H1 (cell line): ENCODE measurements around the gene LKAAEAR1. TPM values are rescaled to one million over a fixed set of nuclear protein-coding genes. Genes with fewer than 3 reads are reported as not detected.

Source experiments
- CTCF ChIA-PET: fragments of 300-600 bp; sonication (Branson Sonifier 250); formaldehyde crosslinking; loops from one replicate; lab custom pipeline; 2021; ENCODE audit not compliant: partially characterized antibody; lab: Charles Lee
- POLR2A ChIA-PET: fragments of 300-600 bp; sonication (Branson Sonifier 250); formaldehyde crosslinking; loops from one replicate; lab custom pipeline; 2021; ENCODE audit warnings: inconsistent platforms; ENCODE audit not compliant: partially characterized antibody; lab: Charles Lee
- DNase-seq, 2 experiments: peaks; one replicate each; pipeline versions ENCODE4 v3.0.0 to v3.0.0-alpha.2; 2010 to 2022; ENCODE audit warnings: low spot score in 2 of 2, low read depth in 1 of 2, mixed read lengths in 1 of 2
- FAIRE-seq: peaks from 2 replicates; lab custom pipeline; 2011; peaks lifted over from hg19 to GRCh38; lab: Jason Lieb, UNC
- H2AFZ ChIP-seq: 2 replicates; pipeline ENCODE4 v1.8.1; 2012; ENCODE audit warnings: low read length, inconsistent platforms
- H2AK5ac ChIP-seq: 2 replicates; pipeline ENCODE4 v1.6.1; 2013; ENCODE audit warnings: low read depth, low read length
- H2BK120ac ChIP-seq: replicated peaks from 2 replicates; pipeline ENCODE3; 2013; ENCODE audit warnings: low read depth, low read length, inconsistent platforms
- H2BK12ac ChIP-seq: 2 replicates; pipeline ENCODE4 v1.6.1; 2013; ENCODE audit warnings: low read depth, low read length
- H2BK15ac ChIP-seq: 2 replicates; pipeline ENCODE4 v1.6.1; 2013; ENCODE audit warnings: low read length
- H2BK20ac ChIP-seq: 2 replicates; pipeline ENCODE4 v1.6.1; 2013; ENCODE audit warnings: low read length
- H2BK5ac ChIP-seq: 2 replicates; pipeline ENCODE4 v1.6.1; 2013; ENCODE audit warnings: low read depth, low read length
- H3K14ac ChIP-seq: 2 replicates; pipeline ENCODE4 v1.6.1; 2013; ENCODE audit warnings: inconsistent platforms; ENCODE audit not compliant: insufficient read length
- H3K18ac ChIP-seq: 2 replicates; pipeline ENCODE4 v1.6.1; 2013; ENCODE audit warnings: low read length; ENCODE audit errors: extremely low read depth
- H3K23ac ChIP-seq: 2 replicates; pipeline ENCODE4 v1.6.1; 2013; ENCODE audit warnings: inconsistent platforms; ENCODE audit not compliant: insufficient read length
- H3K23me2 ChIP-seq: 2 replicates; pipeline ENCODE4 v1.6.1; 2013; ENCODE audit warnings: low read depth, low read length
- H3K27ac ChIP-seq: 2 replicates; pipeline ENCODE4 v1.6.1; 2011; ENCODE audit warnings: low read depth, low read length, inconsistent platforms
- H3K27me3 ChIP-seq, 4 experiments: replicated peaks in 1 of 4; 1 replicate in 1 of 4; 2 replicates in 3 of 4; pipeline versions ENCODE4 v1.6.1 to v1.8.1; 2011 to 2013; ENCODE audit warnings: low read length in 3 of 4, mild to moderate bottlenecking in 3 of 4, inconsistent platforms in 2 of 4, mixed read lengths in 2 of 4, moderate library complexity in 1 of 4; ENCODE audit not compliant: control insufficient read depth in 3 of 4, insufficient read depth in 3 of 4; ENCODE audit errors: extremely low read depth in 1 of 4
- H3K36me3 ChIP-seq, 4 experiments: 2 replicates each; pipeline versions ENCODE4 v1.6.1 to v1.8.1; 2011 to 2013; ENCODE audit warnings: mild to moderate bottlenecking in 4 of 4, low read length in 3 of 4, moderate library complexity in 2 of 4, control low read depth in 1 of 4, inconsistent platforms in 1 of 4; ENCODE audit not compliant: insufficient read depth in 4 of 4, control insufficient read depth in 2 of 4
- H3K4ac ChIP-seq: replicated peaks from 2 replicates; pipeline ENCODE3; 2013; ENCODE audit warnings: low read length, low read depth, mixed read lengths, inconsistent platforms; ENCODE audit not compliant: insufficient read length
- H3K4me1 ChIP-seq, 4 experiments: replicated peaks in 1 of 4; 1 replicate in 1 of 4; 2 replicates in 3 of 4; pipeline versions ENCODE4 v1.6.1 to v1.8.1; 2011 to 2013; ENCODE audit warnings: low read length in 3 of 4, inconsistent platforms in 2 of 4, mixed read lengths in 1 of 4; ENCODE audit not compliant: insufficient read depth in 4 of 4, control insufficient read depth in 3 of 4
- H3K4me2 ChIP-seq, 2 experiments: 2 replicates each; pipeline versions ENCODE4 v1.6.1 to v1.8.1; 2011 to 2013; ENCODE audit warnings: low read depth in 2 of 2, low read length in 2 of 2, control low read depth in 1 of 2, inconsistent platforms in 1 of 2, mild to moderate bottlenecking in 1 of 2; ENCODE audit not compliant: insufficient read depth in 1 of 2
- H3K4me3 ChIP-seq, 4 experiments: fragments of 200-600, 300-600 bp in 1 of 4; sonication (generic), shearing (Covaris generic), sonication (Bioruptor Twin) in 1 of 4; 2 replicates each; pipeline versions ENCODE4 v1.5.1 to v1.8.1; 2011 to 2016; ENCODE audit warnings: low read length in 4 of 4, low read depth in 3 of 4, control low read depth in 2 of 4, inconsistent platforms in 2 of 4, mild to moderate bottlenecking in 2 of 4, mixed read lengths in 1 of 4, moderate library complexity in 1 of 4; ENCODE audit not compliant: insufficient read depth in 2 of 4; ENCODE audit errors: extremely low read depth in 1 of 4
- H3K56ac ChIP-seq: replicated peaks from 2 replicates; pipeline ENCODE3; 2013; ENCODE audit warnings: low read depth, mild to moderate bottlenecking, mixed read lengths, low read length, inconsistent platforms; ENCODE audit not compliant: insufficient read length
- H3K79me1 ChIP-seq: 2 replicates; pipeline ENCODE4 v1.6.1; 2013; ENCODE audit warnings: low read depth, low read length, control low read depth
- H3K79me2 ChIP-seq, 2 experiments: 2 replicates each; pipeline versions ENCODE4 v1.6.1 to v1.8.1; 2012 to 2013; ENCODE audit warnings: low read length in 2 of 2, mild to moderate bottlenecking in 2 of 2, inconsistent platforms in 1 of 2; ENCODE audit not compliant: insufficient read depth in 2 of 2, control insufficient read depth in 1 of 2
- H3K9ac ChIP-seq, 4 experiments: replicated peaks in 1 of 4; 1 replicate in 1 of 4; 2 replicates in 3 of 4; pipeline versions ENCODE4 v1.6.1 to v1.8.1; 2011 to 2013; ENCODE audit warnings: low read depth in 3 of 4, low read length in 3 of 4, control low read depth in 2 of 4, mild to moderate bottlenecking in 2 of 4, moderate library complexity in 2 of 4, inconsistent platforms in 1 of 4; ENCODE audit errors: extremely low read depth in 1 of 4
- H3K9me3 ChIP-seq, 2 experiments: 2 replicates each; pipeline versions ENCODE4 v1.6.1 to v1.8.1; 2012 to 2013; ENCODE audit warnings: mild to moderate bottlenecking in 2 of 2, moderate library complexity in 2 of 2, control low read depth in 1 of 2, inconsistent platforms in 1 of 2, low read depth in 1 of 2, low read length in 1 of 2, mixed read lengths in 1 of 2; ENCODE audit not compliant: insufficient read depth in 2 of 2
- H4K20me1 ChIP-seq, 2 experiments: replicated peaks in 1 of 2; 2 replicates each; pipeline versions ENCODE3 to v1.8.1; 2011 to 2013; ENCODE audit warnings: inconsistent platforms in 2 of 2, low read length in 2 of 2, mild to moderate bottlenecking in 1 of 2; ENCODE audit not compliant: insufficient read depth in 2 of 2, control insufficient read depth in 1 of 2
- H4K5ac ChIP-seq: 2 replicates; pipeline ENCODE4 v1.6.1; 2013; ENCODE audit warnings: low read length, low read depth, mixed read lengths, inconsistent platforms; ENCODE audit not compliant: insufficient read length
- H4K8ac ChIP-seq: 2 replicates; pipeline ENCODE4 v1.8.0; 2013; ENCODE audit warnings: mild to moderate bottlenecking, moderate library complexity, low read length, inconsistent platforms; ENCODE audit not compliant: insufficient read depth; ENCODE audit errors: extremely low read depth
- H4K91ac ChIP-seq: replicated peaks from 2 replicates; pipeline ENCODE3; 2013; ENCODE audit warnings: low read length, mixed read lengths, inconsistent platforms; ENCODE audit not compliant: insufficient read length
- CEBPB ChIP-seq: IDR thresholded peaks from 2 replicates; pipeline ENCODE4 v1.6.1; 2012; ENCODE audit warnings: low read depth, low read length
- CTBP2 ChIP-seq: IDR thresholded peaks from 2 replicates; pipeline ENCODE4 v1.7.0; 2011; ENCODE audit warnings: borderline replicate concordance, mild to moderate bottlenecking, moderate library complexity, mixed read lengths, low read length; ENCODE audit not compliant: insufficient read depth, insufficient read length
- HDAC6 ChIP-seq: IDR thresholded peaks from one replicate; pipeline ENCODE4 v1.7.1; 2012; ENCODE audit warnings: low read depth, mild to moderate bottlenecking, inconsistent platforms, low read length, moderate library complexity
- KDM4A ChIP-seq: IDR thresholded peaks from one replicate; pipeline ENCODE4 v1.7.1; 2012; ENCODE audit warnings: low read depth, mild to moderate bottlenecking, moderate library complexity, low read length, inconsistent platforms; ENCODE audit not compliant: severe bottlenecking
- MAFK ChIP-seq: IDR thresholded peaks from 2 replicates; pipeline ENCODE4 v1.6.1; 2012; ENCODE audit warnings: low read depth, mild to moderate bottlenecking, improper control_type of control experiment, low read length
- POLR2A ChIP-seq, 2 experiments: IDR thresholded peaks; 1 replicate in 1 of 2; 2 replicates in 1 of 2; pipeline ENCODE4 v1.6.1; 2011; ENCODE audit warnings: low read depth in 2 of 2, low read length in 2 of 2, mild to moderate bottlenecking in 2 of 2; ENCODE audit errors: control extremely low read depth in 1 of 2
- RNF2 ChIP-seq: fragments of 200-900, 300-1000 bp; sonication (generic); IDR thresholded peaks from 2 replicates; pipeline ENCODE4 v1.7.1; 2016; ENCODE audit warnings: borderline replicate concordance, low read depth, mild to moderate bottlenecking, antibody characterized with exemption, low read length; ENCODE audit not compliant: poor library complexity, severe bottlenecking; ENCODE audit errors: missing control alignments
- SP4 ChIP-seq: IDR thresholded peaks from 2 replicates; pipeline ENCODE4 v1.6.1; 2012; ENCODE audit warnings: low read length, inconsistent platforms
- SRF ChIP-seq: IDR thresholded peaks from 2 replicates; pipeline ENCODE4 v1.6.1; 2011; ENCODE audit warnings: mild to moderate bottlenecking, low read depth, low read length, moderate library complexity
- TBP ChIP-seq: IDR thresholded peaks from 2 replicates; pipeline ENCODE4 v1.6.1; 2011; ENCODE audit warnings: low read depth, low read length, improper control_type of control experiment
- WGBS, 2 experiments: shearing (Covaris generic) in 1 of 2; methylation state at CpG; one replicate each; pipeline versions ENCODE4 v1.1.6 to v1.1.7; 2013 to 2015; ENCODE audit warnings: low lambda C conversion rate in 2 of 2, mixed read lengths in 2 of 2, inconsistent platforms in 1 of 2, low coverage in 1 of 2, missing lambda C conversion rate in 1 of 2; ENCODE audit not compliant: insufficient replicate concordance in 2 of 2, insufficient coverage in 1 of 2, insufficient read length in 1 of 2; ENCODE audit errors: extremely low coverage in 1 of 2, missing lambda C conversion rate in 1 of 2; 5-methylcytosine and 5-hydroxymethylcytosine counted together
- polyA plus RNA-seq, 7 experiments: library from polyadenylated mRNA; depleted of rRNA in 3 of 7; stranded (reverse) in 5 of 7; unstranded in 2 of 7; fragments of >200 nt in 5 of 7; fragments of 200-250 nt in 2 of 7; gene quantifications; 1 replicate in 5 of 7; 2 replicates in 1 of 7; 4 replicates in 1 of 7; pipeline versions ENCODE4 v1.2.1 to v1.2.3, GENCODE V29; 2011 to 2013; ENCODE audit warnings: missing spikeins in 2 of 7, mixed read lengths in 2 of 7
- total RNA-seq: library from RNA; stranded (reverse); fragmentation: NEBNext Ultra II Directional; extraction: Animal tissue kit (Norgen Biotek cat#: 25700); gene quantifications from 2 replicates; pipeline ENCODE4 v1.2.1, GENCODE V29; 2021
- TF ChIP-seq, protein P1 (sequence below): IDR thresholded peaks from 2 replicates; pipeline ENCODE4 v1.6.1; 2012; ENCODE audit warnings: inconsistent platforms
- TF ChIP-seq, protein P2 (sequence below): IDR thresholded peaks from 2 replicates; pipeline ENCODE4 v1.6.1; 2012; ENCODE audit warnings: low read length, inconsistent platforms

Gene LKAAEAR1
- total and polyA plus RNA-seq, 2 of the 8 experiments (the other 6 are each of a cell fraction or from before 2014, with no cell fraction given) = 0.41 to 0.53 TPM

DNA sequence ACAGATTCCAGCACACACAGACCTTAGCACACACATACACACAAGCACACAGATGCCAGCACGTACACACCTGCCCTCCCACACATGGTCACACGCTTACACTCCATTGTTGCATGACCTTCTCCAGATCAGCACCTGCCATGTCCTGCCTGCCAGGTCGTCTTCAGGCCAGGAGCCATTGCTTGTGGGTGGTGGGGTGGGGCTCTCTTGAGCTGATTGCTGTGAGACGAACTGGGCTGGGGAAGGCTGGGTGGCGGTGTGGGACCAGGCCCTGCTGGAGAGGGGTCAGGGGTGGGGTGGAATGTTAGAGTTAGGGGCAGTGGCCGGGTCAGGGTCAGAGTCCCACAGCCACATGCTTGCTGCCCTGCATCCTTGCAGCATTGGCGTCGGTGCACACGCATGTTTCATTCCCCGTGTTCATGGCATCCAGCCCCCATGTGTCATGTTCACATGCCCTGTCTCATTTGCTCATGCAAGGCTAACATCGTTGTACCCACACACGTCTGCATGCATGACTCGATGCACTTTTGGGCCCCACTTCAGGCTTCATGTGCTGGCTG lies 29.7 kb upstream of the LKAAEAR1 start:
- Histone ChIP-seq H3K4me2 (no peak overlapping the region), H3K4me1 (no peaks in the 10 kb centered on the region), H4K20me1 (peaks cover 0 to 2% of the 10 kb centered on the region in 2 experiments), H3K79me1 (no peaks in the 10 kb centered on the region), H3K23me2 (no peaks in the 10 kb centered on the region), H3K27ac (no peak overlapping the region), H3K18ac (no peak overlapping the region), H2BK5ac (no peak overlapping the region), H2AFZ (no peak overlapping the region), H3K23ac (no peak overlapping the region), H2BK15ac (0 out of 2 replicates have a peak overlapping the region, but pooled peaks have one; percentile 5), H2AK5ac (no peak overlapping the region), H3K79me2 (no peaks in the 10 kb centered on the region), H4K8ac (peak overlapping the region; percentile 25; the same call in 1 of the 2 replicates), H2BK12ac (no peak overlapping the region), H3K14ac (no peak overlapping the region), H2BK120ac (no peak overlapping the region), H3K9ac (no peak overlapping the region), H3K9me3 (no peaks in the 10 kb centered on the region), H3K4ac (no peak overlapping the region), H4K91ac (no peak overlapping the region), H3K56ac (no peak overlapping the region), H3K4me3 (no peak overlapping the region), H2BK20ac (no peak overlapping the region), H3K36me3 (no peaks in the 10 kb centered on the region), H4K5ac (no peak overlapping the region), H3K27me3 (no peaks in the 10 kb centered on the region)
- DNase-seq (no peak), FAIRE-seq (no peak)
- TF ChIP-seq HDAC6 = no peak
- no peak for TF ChIP-seq CEBPB
- no peak for TF ChIP-seq TBP
- TF ChIP-seq MAFK = no peak
- TF ChIP-seq CTBP2 = no peak
- TF ChIP-seq RNF2 = no peak
- no peak for TF ChIP-seq SP4
- TF ChIP-seq POLR2A (IDR thresholded peaks at IDR 0.05; ENCODE audit: control extremely low read depth in 1 of 2, low read depth in 2 of 2, low read length in 2 of 2) = no peak
- no peak for TF ChIP-seq SRF
- TF ChIP-seq, protein P1, sequence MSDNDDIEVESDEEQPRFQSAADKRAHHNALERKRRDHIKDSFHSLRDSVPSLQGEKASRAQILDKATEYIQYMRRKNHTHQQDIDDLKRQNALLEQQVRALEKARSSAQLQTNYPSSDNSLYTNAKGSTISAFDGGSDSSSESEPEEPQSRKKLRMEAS = no peak
- TF ChIP-seq, protein P2, sequence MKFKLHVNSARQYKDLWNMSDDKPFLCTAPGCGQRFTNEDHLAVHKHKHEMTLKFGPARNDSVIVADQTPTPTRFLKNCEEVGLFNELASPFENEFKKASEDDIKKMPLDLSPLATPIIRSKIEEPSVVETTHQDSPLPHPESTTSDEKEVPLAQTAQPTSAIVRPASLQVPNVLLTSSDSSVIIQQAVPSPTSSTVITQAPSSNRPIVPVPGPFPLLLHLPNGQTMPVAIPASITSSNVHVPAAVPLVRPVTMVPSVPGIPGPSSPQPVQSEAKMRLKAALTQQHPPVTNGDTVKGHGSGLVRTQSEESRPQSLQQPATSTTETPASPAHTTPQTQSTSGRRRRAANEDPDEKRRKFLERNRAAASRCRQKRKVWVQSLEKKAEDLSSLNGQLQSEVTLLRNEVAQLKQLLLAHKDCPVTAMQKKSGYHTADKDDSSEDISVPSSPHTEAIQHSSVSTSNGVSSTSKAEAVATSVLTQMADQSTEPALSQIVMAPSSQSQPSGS = no peak
- TF ChIP-seq KDM4A = no peak
- ChIA-PET POLR2A (no interaction called here), CTCF (interaction anchor here (1.0 to 10.1 kb wide), 6 partner anchors 11 to 70 kb away, joined by 3 to 144 read pairs (median 5); partner anchors contain the start of genes LKAAEAR1, OPRL1 and RGS19)
- WGBS, 2 experiments = 88% methylated on average over 13 of the region's 13 CpGs; no CpG with 5 or more reads in 1 of the 2 experiments
